ENCODE measurements around the gene TTF1.

Gene TTF1

GRCh38 chr9:132356324-132356924 lies 50.2 kb downstream of the TTF1 start:
- DNase-seq, result no peak

- peak; percentile 99 for DNase-seq
These were observed 51.8 kb downstream of the TTF1 start, which contains the start of gene SETX for GRCh38 chr9:132354637-132355355. SETX (minus strand) TSS chr9:132354986; CDS start chr9:132349428, 5,558 bp downstream.

- DNase-seq, result no peak
These were observed 55.1 kb downstream of the TTF1 start for GRCh38 chr9:132351404-132352045.

GRCh38 chr9:132350861-132351315 lies 55.8 kb downstream of the TTF1 start:
- DNase-seq, result no peak

GRCh38 chr9:132348676-132349075 lies 58.0 kb downstream of the TTF1 start:
- no peak for DNase-seq

- no peak for DNase-seq
These were observed 60.5 kb downstream of the TTF1 start for GRCh38 chr9:132346177-132346576.

DNA sequence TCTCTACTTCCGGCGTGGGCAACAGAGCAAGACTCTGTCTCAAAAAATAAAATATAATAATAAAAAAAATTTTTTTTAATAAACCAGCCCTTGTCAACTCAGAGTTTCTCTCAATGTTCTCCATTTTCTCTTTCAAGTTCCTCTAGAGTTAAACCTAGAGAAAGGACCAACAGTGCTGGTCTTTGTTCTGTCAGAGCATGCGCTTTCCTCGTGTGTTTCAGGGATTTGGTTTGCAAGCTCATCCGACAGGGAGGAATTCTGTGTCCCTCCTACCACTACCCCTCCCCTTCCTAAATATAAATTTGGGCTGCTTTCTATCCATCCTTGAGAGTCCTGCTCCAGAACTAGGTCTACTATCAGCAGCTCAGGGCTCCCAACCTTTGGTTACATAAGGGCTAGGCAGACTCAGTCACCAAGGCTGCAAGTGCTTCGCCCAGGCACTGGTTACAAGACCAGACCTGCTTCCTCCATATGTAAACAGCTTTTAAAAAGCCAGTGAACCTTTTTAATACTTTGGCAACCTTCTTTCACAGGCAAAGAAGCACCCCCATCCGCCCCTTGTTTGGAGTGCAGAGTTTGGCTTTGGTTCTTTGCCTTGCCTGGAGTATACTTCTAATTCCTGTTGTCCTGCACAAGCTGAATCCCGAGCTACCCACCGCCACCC lies 65.3 kb downstream of the TTF1 start:
- no peak for DNase-seq

DNA sequence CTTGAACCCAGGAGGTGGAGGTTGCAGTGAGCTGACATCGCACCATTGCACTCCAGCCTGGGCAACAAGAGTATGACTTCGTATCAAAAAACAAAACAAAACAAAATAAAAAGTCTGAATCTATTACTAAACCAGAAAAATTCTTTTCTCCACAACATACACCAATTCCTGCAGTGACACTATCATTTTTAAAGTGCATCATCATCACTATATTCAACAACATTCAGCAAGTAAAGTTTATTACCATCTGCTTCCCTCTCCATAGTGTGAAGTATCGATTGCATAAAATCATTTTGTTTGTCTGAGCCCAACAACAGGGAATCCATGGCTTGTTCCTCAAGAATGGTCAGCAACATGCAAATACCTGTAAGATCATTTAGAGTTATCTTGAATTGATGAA lies 72.3 kb downstream of the TTF1 start:
- no peak for DNase-seq

GRCh38 chr9:132333556-132333955 lies 73.1 kb downstream of the TTF1 start:
- DNase-seq, result no peak

DNA sequence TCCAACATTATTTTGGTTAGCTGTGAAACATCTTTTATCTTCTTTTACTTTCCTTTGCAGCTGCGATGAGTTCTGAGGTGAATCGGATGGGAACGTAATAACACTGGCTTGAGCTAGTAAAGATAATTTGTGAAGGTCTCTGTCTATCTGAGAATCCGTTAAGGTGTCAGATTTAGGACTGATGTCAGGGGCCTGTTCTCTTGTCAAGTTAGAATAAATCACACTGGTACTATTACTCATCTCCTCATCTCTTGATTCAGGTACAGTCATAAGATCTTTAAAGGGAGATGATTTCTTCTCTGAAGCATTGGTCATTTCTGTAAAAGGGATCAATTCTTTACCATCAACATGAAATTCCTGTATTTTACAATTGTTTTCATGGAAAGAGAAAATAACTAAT lies 78.1 kb downstream of the TTF1 start:
- DNase-seq, result no peak

DNA sequence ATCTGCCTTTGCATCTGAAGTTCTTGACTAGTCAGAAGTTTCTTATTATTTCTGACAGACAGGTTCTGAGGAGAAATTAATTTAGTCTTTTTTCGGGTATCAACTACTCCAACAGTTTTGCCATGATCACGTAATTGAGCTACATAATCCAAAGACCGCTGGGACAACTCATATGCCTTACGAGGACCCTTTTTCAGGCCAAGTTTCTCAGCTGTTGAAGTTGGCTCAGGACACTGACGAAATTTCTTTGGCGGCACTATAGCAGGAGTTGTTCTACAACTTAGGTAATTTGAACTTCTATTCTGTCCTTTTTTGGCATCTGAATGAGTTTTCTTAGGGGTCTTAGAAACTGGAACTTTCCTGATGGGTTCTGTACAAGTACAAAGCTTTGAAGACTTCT lies 79.1 kb downstream of the TTF1 start:
- no peak for DNase-seq
